SK-N-SH (cell line): ENCODE data around the gene ABHD12. TPM values are rescaled to one million over a fixed set of nuclear protein-coding genes. Genes with fewer than 3 reads are reported as not detected.

Experiments used
- CTCF ChIA-PET: fragments of 300-600, 350-600 bp; formaldehyde crosslinking; extraction: SDS; loops from one replicate; lab custom pipeline; 2021; lab: Yijun Ruan, JAX
- POLR2A ChIA-PET: fragments of 350-600 bp; sonication (Branson Sonifier 250); formaldehyde crosslinking; extraction: SDS; loops from one replicate; lab custom pipeline; 2020; ENCODE audit warnings: antibody characterized with exemption, inconsistent platforms; lab: Yijun Ruan, JAX
- DNase-seq: peaks from one replicate; pipeline ENCODE4 v3.0.0; 2012
- H2AFZ ChIP-seq: fragments of 200-600 bp; sonication (generic); 2 replicates; pipeline ENCODE4 v1.8.1; 2016; ENCODE audit warnings: antibody characterized with exemption, mild to moderate bottlenecking, low read depth
- H3F3A ChIP-seq: fragments of 200-600 bp; sonication (generic); replicated peaks from 2 replicates; pipeline ENCODE3; 2016; ENCODE audit warnings: antibody characterized with exemption, mild to moderate bottlenecking; ENCODE audit not compliant: insufficient read depth
- H3K27ac ChIP-seq, 2 experiments: fragments of 200-500 bp in 1 of 2; fragments of 200-600 bp in 1 of 2; sonication (Bioruptor generic) in 1 of 2; sonication (generic), shearing (Covaris generic) in 1 of 2; 2 replicates each; pipeline versions ENCODE4 v1.5.1 to v1.6.1; 2014 to 2016; ENCODE audit warnings: low read depth in 2 of 2, inconsistent platforms in 1 of 2, low read length in 1 of 2, mild to moderate bottlenecking in 1 of 2, mixed read lengths in 1 of 2
- H3K27me3 ChIP-seq: fragments of 200-600 bp; sonication (generic), shearing (Covaris generic); 2 replicates; pipeline ENCODE4 v1.6.1; 2016; ENCODE audit warnings: mixed run types; ENCODE audit not compliant: insufficient read depth
- H3K36me3 ChIP-seq, 2 experiments: fragments of 200-500 bp in 1 of 2; fragments of 200-600 bp in 1 of 2; sonication (Bioruptor generic) in 1 of 2; sonication (generic) in 1 of 2; replicated peaks in 1 of 2; 2 replicates each; pipeline versions ENCODE3 to v1.5.1; 2014 to 2016; ENCODE audit warnings: low read length in 1 of 2, mild to moderate bottlenecking in 1 of 2; ENCODE audit not compliant: insufficient read depth in 2 of 2, control insufficient read depth in 1 of 2
- H3K4me1 ChIP-seq, 2 experiments: fragments of 200-500 bp in 1 of 2; fragments of 200-600 bp in 1 of 2; sonication (Bioruptor generic) in 1 of 2; sonication (generic), shearing (Covaris generic) in 1 of 2; 2 replicates each; pipeline versions ENCODE4 v1.5.1 to v1.6.1; 2014 to 2016; ENCODE audit warnings: low read depth in 1 of 2, low read length in 1 of 2, mixed run types in 1 of 2; ENCODE audit not compliant: insufficient read depth in 2 of 2, control insufficient read depth in 1 of 2
- H3K4me2 ChIP-seq: fragments of 200-600 bp; sonication (generic), shearing (Covaris generic); 2 replicates; pipeline ENCODE4 v1.6.1; 2017; ENCODE audit warnings: mixed run types
- H3K4me3 ChIP-seq, 2 experiments: fragments of 200-500 bp in 1 of 2; fragments of 200-600 bp in 1 of 2; sonication (Bioruptor generic) in 1 of 2; sonication (generic), shearing (Covaris generic) in 1 of 2; 2 replicates each; pipeline versions ENCODE4 v1.5.1 to v1.8.1; 2014 to 2016; ENCODE audit warnings: low read depth in 2 of 2, inconsistent platforms in 1 of 2, low read length in 1 of 2, mild to moderate bottlenecking in 1 of 2, mixed read lengths in 1 of 2, moderate library complexity in 1 of 2
- H3K79me2 ChIP-seq: fragments of 200-600 bp; sonication (generic); 2 replicates; pipeline ENCODE4 v1.8.1; 2017; ENCODE audit warnings: mild to moderate bottlenecking; ENCODE audit not compliant: insufficient read depth
- H3K9ac ChIP-seq: fragments of 200-600 bp; sonication (generic); 2 replicates; pipeline ENCODE4 v1.6.1; 2017; ENCODE audit warnings: mixed run types
- H3K9me2 ChIP-seq: fragments of 200-600 bp; sonication (generic); 2 replicates; pipeline ENCODE4 v1.6.1; 2017; ENCODE audit warnings: mixed run types
- H3K9me3 ChIP-seq: fragments of 200-600 bp; sonication (generic); 2 replicates; pipeline ENCODE4 v1.6.1; 2017; ENCODE audit warnings: mixed run types, mild to moderate bottlenecking, moderate library complexity
- H4K20me1 ChIP-seq: fragments of 200-600 bp; sonication (generic); 2 replicates; pipeline ENCODE4 v1.6.1; 2017; ENCODE audit warnings: mild to moderate bottlenecking, mixed run types; ENCODE audit not compliant: insufficient read depth
- CHD2 ChIP-seq: fragments of 150-350 bp; IDR thresholded peaks from 2 replicates; pipeline ENCODE4 v1.6.1; 2018; ENCODE audit warnings: low read length; ENCODE audit not compliant: partially characterized antibody
- CTCF ChIP-seq: fragments of 200-600 bp; sonication (generic); IDR thresholded peaks from 2 replicates; pipeline ENCODE4 v1.6.1; 2017; ENCODE audit warnings: antibody characterized with exemption, mild to moderate bottlenecking, moderate library complexity
- EZH2phosphoT487 ChIP-seq: fragments of 200-600 bp; sonication (generic); IDR thresholded peaks from 2 replicates; pipeline ENCODE4 v1.6.1; 2017; ENCODE audit warnings: low read depth, mixed run types, mild to moderate bottlenecking, antibody characterized with exemption, moderate library complexity, borderline replicate concordance
- FOSL2 ChIP-seq: IDR thresholded peaks from 2 replicates; pipeline ENCODE4 v1.4.0; 2012; ENCODE audit warnings: low read depth, mild to moderate bottlenecking, moderate library complexity, borderline replicate concordance
- FOXM1 ChIP-seq: IDR thresholded peaks from 2 replicates; pipeline ENCODE4 v1.4.0; 2012; ENCODE audit warnings: low read depth, mild to moderate bottlenecking
- GATA2 ChIP-seq: sonication (generic); formaldehyde crosslinking; IDR thresholded peaks from 2 replicates; pipeline ENCODE4 v1.5.0; 2020; ENCODE audit warnings: mild to moderate bottlenecking, missing genetic modification reagents
- IRF3 ChIP-seq: fragments of 150-350 bp; IDR thresholded peaks from 2 replicates; pipeline ENCODE4 v1.6.1; 2016; ENCODE audit warnings: mild to moderate bottlenecking, low read depth, low read length
- JUND ChIP-seq: IDR thresholded peaks from 2 replicates; pipeline ENCODE4 v1.4.0; 2012
- MAX ChIP-seq: IDR thresholded peaks from 2 replicates; pipeline ENCODE4 v1.4.0; 2012; ENCODE audit warnings: low read depth
- NFIC ChIP-seq: IDR thresholded peaks from 2 replicates; pipeline ENCODE4 v1.4.0; 2012; ENCODE audit warnings: borderline replicate concordance
- POLR2AphosphoS5 ChIP-seq: IDR thresholded peaks from 2 replicates; pipeline ENCODE4 v1.6.1; 2012; ENCODE audit warnings: low read depth, low read length
- RCOR1 ChIP-seq: fragments of 150-350 bp; IDR thresholded peaks from 2 replicates; pipeline ENCODE4 v1.6.1; 2017; ENCODE audit warnings: antibody characterized with exemption, low read length
- REST ChIP-seq: IDR thresholded peaks from 2 replicates; pipeline ENCODE4 v1.6.1; 2012; ENCODE audit warnings: mild to moderate bottlenecking, low read depth, low read length, moderate library complexity
- SIN3A ChIP-seq: IDR thresholded peaks from 2 replicates; pipeline ENCODE4 v1.6.1; 2012; ENCODE audit warnings: low read depth, mild to moderate bottlenecking, low read length, moderate library complexity, borderline replicate concordance
- SMC3 ChIP-seq: IDR thresholded peaks from 2 replicates; pipeline ENCODE4 v1.6.1; 2012; ENCODE audit warnings: low read depth, low read length, improper control_type of control experiment
- TCF12 ChIP-seq: IDR thresholded peaks from 2 replicates; pipeline ENCODE4 v1.4.0; 2012
- USF1 ChIP-seq: IDR thresholded peaks from 2 replicates; pipeline ENCODE4 v1.4.0; 2012; ENCODE audit warnings: low read depth, borderline replicate concordance
- WGBS: methylation state at CpG from one replicate; pipeline ENCODE4 v1.1.6; 2017; ENCODE audit warnings: low lambda C conversion rate; 5-methylcytosine and 5-hydroxymethylcytosine counted together
- polyA plus RNA-seq, 3 experiments: library from polyadenylated mRNA; depleted of rRNA; stranded (reverse); fragments of >200 nt; gene quantifications; 2 replicates each; pipeline ENCODE4 v1.2.3, GENCODE V29; 2012

Gene ABHD12
- polyA plus RNA-seq, 1 of the 3 experiments (the other 2 are of a cell fraction), result 33.5 TPM

- TF ChIP-seq FOSL2, result peak; percentile 45; the same call in 1 of the 2 replicates
- TF ChIP-seq MAX, result no peak
- 0 out of 2 replicates have a peak, but pooled peaks have one; percentile 36 for TF ChIP-seq JUND
- peak; percentile 30; the same call in 1 of the 2 replicates for TF ChIP-seq TCF12
- 0 out of 2 replicates have a peak, but pooled peaks have one; percentile 25 for TF ChIP-seq POLR2AphosphoS5
- peak; percentile 26; the same call in 1 of the 2 replicates for TF ChIP-seq NFIC
- TF ChIP-seq, all 33 proteins: peak for 5
- Histone ChIP-seq H3K79me2 (no peaks in the 10 kb centered on the region), H3F3A (peaks cover 8% of the 10 kb centered on the region), H3K9ac (no peak overlapping the region), H3K27me3 (no peaks in the 10 kb centered on the region), H3K9me2 (no peaks in the 10 kb centered on the region), H4K20me1 (no peaks in the 10 kb centered on the region; the same call in 1 of the 2 replicates), H3K4me1 (peaks cover 3 to 18% of the 10 kb centered on the region in 2 experiments; a peak in 1 of 4 replicates), H2AFZ (no peak overlapping the region), H3K4me3 (no peak overlapping the region), H3K9me3 (no peaks in the 10 kb centered on the region), H3K36me3 (peaks cover 15 to 33% of the 10 kb centered on the region in 2 experiments), H3K4me2 (0 out of 2 replicates have a peak overlapping the region, but pooled peaks have one; percentile 0), H3K27ac (peak overlapping the region in 1 of 2 experiments; percentile 25; a peak in 1 of 4 replicates)
- ChIA-PET CTCF (interaction anchor here (0.8 to 3.0 kb wide), 5 partner anchors 9 to 99 kb away, joined by 3 to 32 read pairs (median 6); no protein-coding TSS in a partner anchor), POLR2A (no interaction called here)
- DNase-seq, result no peak
- 79% methylated on average over 9 of the region's 9 CpGs for WGBS
These were observed 90.8 kb downstream of the ABHD12 start for GRCh38 chr20:25299806-25300205.

- Histone ChIP-seq H3K4me3 (no peak overlapping the region), H3K27me3 (no peaks in the 10 kb centered on the region), H3K4me2 (no peak overlapping the region), H3K4me1 (peaks cover 3 to 24% of the 10 kb centered on the region in 2 experiments; a peak in 1 of 4 replicates), H3K9ac (no peak overlapping the region), H4K20me1 (no peaks in the 10 kb centered on the region; the same call in 1 of the 2 replicates), H3K9me2 (no peaks in the 10 kb centered on the region), H3F3A (peaks cover 11% of the 10 kb centered on the region), H3K9me3 (no peaks in the 10 kb centered on the region), H3K79me2 (no peaks in the 10 kb centered on the region), H3K36me3 (peaks cover 15 to 29% of the 10 kb centered on the region in 2 experiments), H3K27ac (no peak overlapping the region; a peak in 1 of 4 replicates), H2AFZ (no peak overlapping the region)
- ChIA-PET CTCF (interaction anchor here (1.3 to 5.1 kb wide), 4 partner anchors 10 to 100 kb away, joined by 4 to 104 read pairs (median 10); no protein-coding TSS in a partner anchor), POLR2A (no interaction called here)
- WGBS, result 89% methylated on average over 6 of the region's 10 CpGs
- DNase-seq, result no peak
- TF ChIP-seq CHD2, result no peak
- no peak for TF ChIP-seq REST
- no peak for TF ChIP-seq FOXM1
- no peak for TF ChIP-seq CTCF
- TF ChIP-seq SIN3A, result no peak
- no peak for TF ChIP-seq RCOR1
- TF ChIP-seq FOSL2, result no peak
- no peak for TF ChIP-seq TCF12
- no peak for TF ChIP-seq JUND
- no peak for TF ChIP-seq POLR2AphosphoS5
- no peak for TF ChIP-seq USF1
- no peak for TF ChIP-seq NFIC
- no peak for TF ChIP-seq EZH2phosphoT487
- no peak for TF ChIP-seq GATA2 (CRISPR knock-in tag)
- TF ChIP-seq IRF3, result no peak
- TF ChIP-seq SMC3, result no peak
These were observed 93.3 kb downstream of the ABHD12 start for GRCh38 chr20:25297141-25297905.
